ENCODE measurements around the gene MROH7. TPM values are rescaled to one million over a fixed set of nuclear protein-coding genes. Genes with fewer than 3 reads are reported as not detected.

MROH7 gene
- total RNA-seq, 4 donors from 2014 or later, result 0.42 to 1.3 (median 0.89) TPM

- H3K27ac ChIP-seq, result no peak overlapping the region
- no peaks in the 10 kb centered on the region for H3K27me3 ChIP-seq
- H3K4me1 ChIP-seq, result no peaks in the 10 kb centered on the region
- H3K9me3 ChIP-seq, result no peaks in the 10 kb centered on the region
- H3K4me3 ChIP-seq, result no peak overlapping the region
- TF ChIP-seq, protein P1, sequence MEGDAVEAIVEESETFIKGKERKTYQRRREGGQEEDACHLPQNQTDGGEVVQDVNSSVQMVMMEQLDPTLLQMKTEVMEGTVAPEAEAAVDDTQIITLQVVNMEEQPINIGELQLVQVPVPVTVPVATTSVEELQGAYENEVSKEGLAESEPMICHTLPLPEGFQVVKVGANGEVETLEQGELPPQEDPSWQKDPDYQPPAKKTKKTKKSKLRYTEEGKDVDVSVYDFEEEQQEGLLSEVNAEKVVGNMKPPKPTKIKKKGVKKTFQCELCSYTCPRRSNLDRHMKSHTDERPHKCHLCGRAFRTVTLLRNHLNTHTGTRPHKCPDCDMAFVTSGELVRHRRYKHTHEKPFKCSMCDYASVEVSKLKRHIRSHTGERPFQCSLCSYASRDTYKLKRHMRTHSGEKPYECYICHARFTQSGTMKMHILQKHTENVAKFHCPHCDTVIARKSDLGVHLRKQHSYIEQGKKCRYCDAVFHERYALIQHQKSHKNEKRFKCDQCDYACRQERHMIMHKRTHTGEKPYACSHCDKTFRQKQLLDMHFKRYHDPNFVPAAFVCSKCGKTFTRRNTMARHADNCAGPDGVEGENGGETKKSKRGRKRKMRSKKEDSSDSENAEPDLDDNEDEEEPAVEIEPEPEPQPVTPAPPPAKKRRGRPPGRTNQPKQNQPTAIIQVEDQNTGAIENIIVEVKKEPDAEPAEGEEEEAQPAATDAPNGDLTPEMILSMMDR (IDR thresholded peaks at IDR 0.05 in 4 of 5, conservative IDR thresholded peaks at IDR 0.05 in 1 of 5), result no peak
- TF ChIP-seq POLR2A (IDR thresholded peaks at IDR 0.05), result no peak
- intact Hi-C loops (cut with DNase I; ENCODE audit: low total_unique reads), result no loop called here
- no peaks in the 10 kb centered on the region for H3K36me3 ChIP-seq
- in situ Hi-C loops (cut with MboI; ENCODE audit: low sequenced_read_pairs in 4 of 4), result no loop called here
- DNase-seq (no peak), ATAC-seq (no peak)
Observed at GRCh38 chr1:54697896-54698295, 56.3 kb downstream of the MROH7 start.

GRCh38 chr1:54698346-54698745 is 56.8 kb downstream of the MROH7 start:
- no peaks in the 10 kb centered on the region for H3K36me3 ChIP-seq
- ATAC-seq, result no peak
- intact Hi-C loops (cut with DNase I; ENCODE audit: low total_unique reads), result no loop called here

DNA sequence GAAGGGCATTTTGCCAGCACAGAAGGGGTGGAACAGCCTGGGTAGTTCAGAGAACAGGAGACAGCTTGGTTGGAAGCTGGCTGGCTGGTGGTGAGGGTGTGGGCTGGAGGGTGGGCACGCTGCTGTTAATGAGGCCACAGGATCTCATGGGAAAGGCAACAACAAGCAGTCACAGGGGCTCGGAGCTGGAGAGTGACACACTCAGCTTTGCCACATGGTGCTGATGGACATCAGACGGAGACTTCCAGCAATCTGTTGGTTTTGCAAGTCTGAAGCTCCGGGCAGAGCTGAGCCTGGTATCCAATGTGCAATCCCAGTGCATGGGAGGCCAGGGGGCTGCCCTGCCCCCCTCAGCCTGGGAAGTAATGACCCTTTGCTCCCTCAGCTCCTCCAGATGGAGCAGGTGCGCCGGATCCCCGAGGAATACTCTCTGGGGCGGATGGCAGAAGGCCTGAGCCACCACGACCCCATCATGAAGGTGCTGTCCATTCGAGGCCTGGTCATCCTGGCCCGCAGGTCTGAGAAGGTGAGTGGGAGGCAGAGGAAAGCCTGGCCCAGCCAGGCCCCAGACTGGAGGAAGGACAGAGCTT is 58.4 kb downstream of the MROH7 start:
- H3K27me3 ChIP-seq, result no peaks in the 10 kb centered on the region
- no peak for TF ChIP-seq POLR2A (IDR thresholded peaks at IDR 0.05)
- TF ChIP-seq, protein P1 (IDR thresholded peaks at IDR 0.05 in 4 of 5, conservative IDR thresholded peaks at IDR 0.05 in 1 of 5), result no peak

More at GRCh38 chr1:54698346-54698745, 56.8 kb downstream of the MROH7 start:
- H3K27me3 ChIP-seq, result no peaks in the 10 kb centered on the region
- in situ Hi-C loops (cut with MboI; ENCODE audit: low sequenced_read_pairs in 4 of 4), result no loop called here
- no peak overlapping the region for H3K4me3 ChIP-seq
- H3K9me3 ChIP-seq, result no peaks in the 10 kb centered on the region
- no peak for DNase-seq
- H3K27ac ChIP-seq, result no peak overlapping the region
- H3K4me1 ChIP-seq, result no peaks in the 10 kb centered on the region
- no peak for TF ChIP-seq POLR2A (IDR thresholded peaks at IDR 0.05)

DNA sequence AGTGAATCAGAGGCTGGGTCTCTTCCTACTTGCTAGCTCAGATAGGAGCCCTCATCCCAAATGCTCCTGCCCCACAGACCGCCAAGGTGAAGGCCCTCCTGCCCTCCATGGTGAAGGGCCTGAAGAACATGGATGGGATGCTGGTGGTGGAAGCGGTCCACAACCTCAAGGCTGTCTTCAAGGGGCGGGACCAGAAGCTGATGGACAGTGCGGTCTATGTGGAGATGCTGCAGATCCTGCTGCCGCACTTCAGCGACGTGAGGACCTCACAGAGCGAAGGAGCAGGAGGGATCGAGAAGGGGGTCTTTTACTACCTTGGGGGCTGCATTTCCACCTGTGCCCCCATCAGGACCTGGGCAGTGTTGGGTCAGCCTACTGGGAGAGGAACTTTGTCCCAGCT is 59.5 kb downstream of the MROH7 start:
- DNase-seq, result no peak
- in situ Hi-C loops (cut with MboI; ENCODE audit: low sequenced_read_pairs in 4 of 4), result no loop called here
- no peaks in the 10 kb centered on the region for H3K36me3 ChIP-seq

More for the DNA sequence above, 58.4 kb downstream of the MROH7 start:
- in situ Hi-C loops (cut with MboI; ENCODE audit: low sequenced_read_pairs in 4 of 4) (no loop called here), intact Hi-C loops (cut with DNase I; ENCODE audit: low total_unique reads) (no loop called here)
- Histone ChIP-seq H3K9me3 (no peaks in the 10 kb centered on the region), H3K27ac (no peak overlapping the region), H3K4me1 (no peaks in the 10 kb centered on the region), H3K4me3 (no peak overlapping the region), H3K36me3 (no peaks in the 10 kb centered on the region)
- no peak for DNase-seq
- ATAC-seq, result no peak

GRCh38 chr1:54701996-54702395 is 60.4 kb downstream of the MROH7 start:
- Histone ChIP-seq H3K9me3 (no peaks in the 10 kb centered on the region), H3K27ac (no peak overlapping the region), H3K4me1 (no peaks in the 10 kb centered on the region), H3K27me3 (no peaks in the 10 kb centered on the region), H3K4me3 (no peak overlapping the region), H3K36me3 (no peaks in the 10 kb centered on the region)
- ATAC-seq (no peak), DNase-seq (no peak)
- TF ChIP-seq POLR2A (IDR thresholded peaks at IDR 0.05), result no peak
- TF ChIP-seq, protein P1 (IDR thresholded peaks at IDR 0.05 in 4 of 5, conservative IDR thresholded peaks at IDR 0.05 in 1 of 5), result no peak
- in situ Hi-C loops (cut with MboI; ENCODE audit: low sequenced_read_pairs in 4 of 4), result no loop called here
- intact Hi-C loops (cut with DNase I; ENCODE audit: low total_unique reads), result no loop called here

More for the DNA sequence above, 59.5 kb downstream of the MROH7 start:
- no peak for ATAC-seq
- TF ChIP-seq POLR2A (IDR thresholded peaks at IDR 0.05), result no peak
- TF ChIP-seq, protein P1 (IDR thresholded peaks at IDR 0.05 in 4 of 5, conservative IDR thresholded peaks at IDR 0.05 in 1 of 5), result no peak
- Histone ChIP-seq H3K4me3 (no peak overlapping the region), H3K4me1 (no peaks in the 10 kb centered on the region), H3K9me3 (no peaks in the 10 kb centered on the region), H3K27me3 (no peaks in the 10 kb centered on the region), H3K27ac (no peak overlapping the region)
- intact Hi-C loops (cut with DNase I; ENCODE audit: low total_unique reads), result no loop called here

All from gastrocnemius medialis (tissue), 4 donors.